A673 (cell line): ENCODE measurements around the gene VPS26B. TPM values are rescaled to one million over a fixed set of nuclear protein-coding genes. Genes with fewer than 3 reads are reported as not detected.

ENCODE experiments used
- BruUV-seq: library from RNA; stranded (reverse); fragments of 400-500 nt; replicated peaks from 2 replicates; lab custom pipeline; 2021; lab: Mats Ljungman, UMichigan
- CTCF ChIA-PET: fragments of 300-600 bp; sonication (Branson Sonifier 250); formaldehyde crosslinking; loops from one replicate; lab custom pipeline; 2022; ENCODE audit warnings: antibody characterized with exemption; lab: Charles Lee
- POLR2A ChIA-PET: fragments of 300-600 bp; sonication (Branson Sonifier 250); formaldehyde crosslinking; loops from one replicate; lab custom pipeline; 2022; ENCODE audit warnings: antibody characterized with exemption; ENCODE audit not compliant: low non-redundant PET; lab: Charles Lee
- DNase-seq: peaks from one replicate; pipeline ENCODE4 v3.0.0-alpha.2; 2015; ENCODE audit warnings: low spot score
- H3K27ac ChIP-seq: fragments of 200-600 bp; sonication (generic); 2 replicates; pipeline ENCODE4 v1.5.1; 2016; ENCODE audit warnings: mixed run types, low read depth, mild to moderate bottlenecking, mixed read lengths, antibody characterized with exemption, low read length; ENCODE audit not compliant: poor library complexity, severe bottlenecking
- H3K27me3 ChIP-seq: fragments of 200-600 bp; sonication (generic); replicated peaks from 2 replicates; pipeline ENCODE4 v1.6.1; 2017; ENCODE audit warnings: mixed run types, low read depth, mild to moderate bottlenecking, mixed read lengths, antibody characterized with exemption, low read length; ENCODE audit not compliant: insufficient read depth, poor library complexity
- H3K36me3 ChIP-seq: fragments of 200-600 bp; sonication (generic); 2 replicates; pipeline ENCODE4 v1.6.1; 2016; ENCODE audit warnings: mixed run types, mild to moderate bottlenecking, mixed read lengths, antibody characterized with exemption, low read length; ENCODE audit not compliant: insufficient read depth, poor library complexity, severe bottlenecking
- H3K4me1 ChIP-seq: fragments of 200-600 bp; sonication (generic); 2 replicates; pipeline ENCODE4 v1.6.1; 2017; ENCODE audit warnings: mixed run types, mild to moderate bottlenecking, mixed read lengths, antibody characterized with exemption, low read length; ENCODE audit not compliant: insufficient read depth, poor library complexity, severe bottlenecking
- H3K4me3 ChIP-seq: fragments of 200-600 bp; sonication (generic); 2 replicates; pipeline ENCODE4 v1.5.1; 2016; ENCODE audit warnings: low read depth, mixed run types, mild to moderate bottlenecking, mixed read lengths, low read length; ENCODE audit not compliant: poor library complexity, severe bottlenecking
- H3K9me3 ChIP-seq: fragments of 200-600 bp; sonication (generic); 2 replicates; pipeline ENCODE4 v1.6.1; 2016; ENCODE audit warnings: mixed run types, low read depth, mild to moderate bottlenecking, mixed read lengths, antibody characterized with exemption, low read length; ENCODE audit not compliant: poor library complexity, severe bottlenecking
- EZH2 ChIP-seq: fragments of 200-600 bp; sonication (generic); IDR thresholded peaks from 2 replicates; pipeline ENCODE4 v1.6.1; 2017; ENCODE audit warnings: borderline replicate concordance, low read depth, mild to moderate bottlenecking, mixed read lengths, antibody characterized with exemption, low read length; ENCODE audit not compliant: poor library complexity, severe bottlenecking
- intact Hi-C: fragments of 100-400 bp; cut with micrococcal nuclease; formaldehyde crosslinking; loops from one replicate; pipeline ENCODE4 v1.10.0; 2022; ENCODE audit not compliant: unreplicated experiment
- total RNA-seq: library from RNA; stranded (reverse); gene quantifications from 2 replicates; pipeline ENCODE4 v1.2.3, GENCODE V29; 2021
- TF ChIP-seq, protein P1 (sequence below): fragments of 300-800, 200-600 bp; sonication (generic); conservative IDR thresholded peaks from 2 replicates; pipeline ENCODE4 v1.5.1; 2017; ENCODE audit warnings: low read depth, mild to moderate bottlenecking, antibody characterized with exemption, low read length, moderate library complexity, mixed read lengths

VPS26B gene
- total RNA-seq, 1 experiment from 2014 or later, result 51.3 TPM

DNA sequence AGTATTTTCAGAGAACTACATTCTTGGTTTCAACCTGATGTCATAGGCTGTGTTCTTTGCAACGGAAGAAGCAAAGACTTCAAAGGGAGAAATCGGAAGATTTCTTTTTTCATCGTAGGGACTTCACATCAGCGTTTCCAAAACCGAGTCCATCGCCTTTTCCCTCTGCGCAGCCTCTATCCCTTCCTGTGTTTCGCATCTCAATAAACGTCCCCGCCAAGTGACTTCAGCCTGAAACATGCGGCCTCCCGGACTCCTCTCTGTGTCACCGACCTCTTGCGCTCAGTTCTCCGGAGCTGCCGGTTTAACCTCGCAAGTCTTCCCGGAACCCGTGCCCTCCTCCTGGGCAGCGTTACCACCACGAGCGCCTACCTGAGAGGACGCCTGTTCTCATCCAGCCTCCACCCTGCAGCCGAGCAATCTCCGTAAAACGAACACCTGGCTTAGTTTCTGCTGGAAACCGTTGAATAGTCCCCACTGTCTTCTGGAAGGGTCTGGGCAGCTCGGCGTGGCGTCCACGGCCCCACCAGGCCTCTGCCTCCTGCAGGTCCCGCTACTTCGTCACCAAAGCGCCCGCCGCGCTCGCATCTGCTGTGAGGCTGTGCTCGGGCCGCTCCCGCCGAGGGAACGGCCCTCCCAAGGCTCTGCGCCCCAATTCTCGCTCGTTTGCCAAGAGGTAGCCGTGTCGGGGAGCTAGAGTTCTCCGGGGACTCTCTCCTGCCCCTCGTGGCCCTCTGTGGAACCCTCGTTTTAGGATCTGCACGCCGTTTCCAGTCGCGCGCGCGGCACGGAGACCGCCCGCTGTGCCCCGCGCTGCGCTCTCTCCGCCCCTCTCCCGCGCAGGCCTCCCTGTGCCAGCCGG is 51.3 kb downstream of the VPS26B start, which contains the start of gene GLB1L3:
Gene GLB1L3 (plus strand): TSS at position 846 of the 862 bp plus-strand sequence. CDS start 362 bp downstream, outside the sequence.
- Histone ChIP-seq H3K9me3 (no peaks in the 10 kb centered on the region), H3K27me3 (peaks cover 90% of the 10 kb centered on the region), H3K36me3 (no peaks in the 10 kb centered on the region), H3K27ac (no peak within 1 kb of the TSS), H3K4me3 (peak within 1 kb of the TSS; percentile 41), H3K4me1 (no peaks in the 10 kb centered on the region)
- no TSS peak for BruUV-seq
- TF ChIP-seq, protein P1, sequence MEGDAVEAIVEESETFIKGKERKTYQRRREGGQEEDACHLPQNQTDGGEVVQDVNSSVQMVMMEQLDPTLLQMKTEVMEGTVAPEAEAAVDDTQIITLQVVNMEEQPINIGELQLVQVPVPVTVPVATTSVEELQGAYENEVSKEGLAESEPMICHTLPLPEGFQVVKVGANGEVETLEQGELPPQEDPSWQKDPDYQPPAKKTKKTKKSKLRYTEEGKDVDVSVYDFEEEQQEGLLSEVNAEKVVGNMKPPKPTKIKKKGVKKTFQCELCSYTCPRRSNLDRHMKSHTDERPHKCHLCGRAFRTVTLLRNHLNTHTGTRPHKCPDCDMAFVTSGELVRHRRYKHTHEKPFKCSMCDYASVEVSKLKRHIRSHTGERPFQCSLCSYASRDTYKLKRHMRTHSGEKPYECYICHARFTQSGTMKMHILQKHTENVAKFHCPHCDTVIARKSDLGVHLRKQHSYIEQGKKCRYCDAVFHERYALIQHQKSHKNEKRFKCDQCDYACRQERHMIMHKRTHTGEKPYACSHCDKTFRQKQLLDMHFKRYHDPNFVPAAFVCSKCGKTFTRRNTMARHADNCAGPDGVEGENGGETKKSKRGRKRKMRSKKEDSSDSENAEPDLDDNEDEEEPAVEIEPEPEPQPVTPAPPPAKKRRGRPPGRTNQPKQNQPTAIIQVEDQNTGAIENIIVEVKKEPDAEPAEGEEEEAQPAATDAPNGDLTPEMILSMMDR, result 0 out of 2 replicates have a peak, but pooled peaks have one; percentile 51
- TF ChIP-seq EZH2, result no peak
- peak; percentile 65 for DNase-seq
- CTCF ChIA-PET, result interaction anchor here (0.7 to 1.3 kb wide), 2 partner anchors 9 to 14 kb away, joined by 3 to 7 read pairs; no protein-coding TSS in a partner anchor
- intact Hi-C loops, result no loop called here
- POLR2A ChIA-PET, result interaction anchor here (0.6 kb wide), 1 partner anchor 11 kb away, joined by 3 read pairs; no protein-coding TSS in a partner anchor

DNA sequence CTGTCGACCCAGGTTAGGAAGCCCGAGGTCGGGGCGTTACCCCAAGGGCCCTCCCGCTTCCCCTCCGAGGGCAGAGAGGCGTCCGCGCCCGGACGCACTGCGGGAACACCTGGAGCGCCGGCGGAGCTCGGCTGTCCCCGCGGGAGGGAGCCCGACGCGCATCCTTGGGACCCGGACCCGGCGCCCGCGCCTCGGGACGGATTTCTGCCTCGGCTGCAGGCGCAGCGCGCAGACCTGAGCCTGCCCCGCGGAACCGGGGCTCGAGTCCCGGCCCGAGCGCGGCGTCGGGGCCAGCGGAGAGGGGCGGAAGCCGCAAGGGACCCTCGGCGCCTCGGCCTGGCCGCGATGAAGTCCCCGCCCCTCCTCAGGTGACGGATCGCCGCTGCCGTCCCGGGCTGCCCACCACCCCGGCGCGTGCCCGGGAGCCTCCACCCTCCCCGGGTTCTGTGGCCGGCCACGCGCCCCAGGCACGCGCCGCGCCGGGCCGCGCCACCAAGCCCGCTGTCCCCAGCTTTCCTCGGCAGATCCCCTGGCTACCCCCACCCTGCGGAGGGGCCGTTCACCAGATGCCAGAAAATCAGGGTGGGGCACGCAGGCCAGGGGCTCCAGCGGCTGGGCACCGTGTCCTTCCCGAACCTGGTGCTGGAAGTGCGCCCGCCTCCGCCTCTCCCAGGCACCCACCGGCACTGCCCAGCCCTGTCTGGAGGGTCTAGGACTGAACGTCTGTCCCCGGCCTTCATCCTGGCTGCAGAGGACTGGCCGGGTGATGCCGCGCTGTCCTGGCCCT is 52.1 kb downstream of the VPS26B start:
- Histone ChIP-seq H3K9me3 (no peaks in the 10 kb centered on the region), H3K27me3 (peaks cover 94% of the 10 kb centered on the region), H3K4me1 (no peaks in the 10 kb centered on the region), H3K4me3 (peak overlapping the region; percentile 41), H3K36me3 (no peaks in the 10 kb centered on the region), H3K27ac (no peak overlapping the region)
- DNase-seq, result no peak
- POLR2A ChIA-PET, result no interaction called here
- TF ChIP-seq, protein P1, result no peak
- TF ChIP-seq EZH2, result peak; percentile 88
- CTCF ChIA-PET, result interaction anchor here (1.3 kb wide), 1 partner anchor 9 kb away, joined by 3 read pairs; no protein-coding TSS in a partner anchor
- intact Hi-C loops, result no loop called here
- BruUV-seq, result no TSS peak

DNA sequence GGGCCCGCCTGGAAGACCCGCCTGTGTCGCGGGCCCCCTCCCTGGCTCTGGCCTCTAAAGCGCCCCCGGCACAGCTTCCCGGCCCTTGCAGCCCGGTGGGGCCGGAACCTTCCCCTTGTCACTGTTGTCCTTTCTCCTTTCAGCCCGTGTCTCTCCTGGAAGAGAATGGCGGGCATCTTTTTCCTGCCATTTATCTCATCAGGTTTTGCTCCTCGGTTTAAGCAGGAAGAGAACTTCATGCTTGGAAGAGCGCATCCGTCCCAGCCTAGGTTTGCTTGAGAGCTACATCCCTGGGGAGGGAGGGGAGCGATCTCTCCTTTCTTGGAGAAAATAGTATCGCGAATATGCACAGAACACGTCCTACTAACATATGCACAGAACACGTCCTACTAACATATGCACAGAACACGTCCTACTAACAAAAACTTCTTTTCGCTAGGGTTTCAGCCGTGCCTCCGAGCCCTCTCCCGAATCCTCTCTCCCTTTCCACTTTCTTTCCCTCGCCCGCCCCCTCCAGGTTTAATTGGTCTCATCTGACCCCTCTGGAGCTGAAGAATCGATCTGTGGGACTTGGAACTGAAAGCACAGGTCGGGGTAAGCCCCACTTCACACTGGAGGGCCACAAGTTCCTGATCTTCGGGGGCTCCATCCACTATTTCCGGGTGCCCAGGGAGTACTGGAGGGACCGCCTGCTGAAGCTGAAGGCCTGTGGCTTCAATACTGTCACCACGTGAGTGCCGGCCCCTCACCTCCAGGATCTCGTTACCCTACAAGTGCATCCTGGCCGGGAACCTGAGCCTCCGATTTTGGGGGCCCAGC is 52.9 kb downstream of the VPS26B start:
- no peaks in the 10 kb centered on the region for H3K36me3 ChIP-seq
- TF ChIP-seq EZH2, result no peak
- TF ChIP-seq, protein P1, result no peak
- H3K9me3 ChIP-seq, result no peaks in the 10 kb centered on the region
- ChIA-PET POLR2A (no interaction called here), CTCF (no interaction called here)
- H3K4me3 ChIP-seq, result no peak overlapping the region
- no peak for DNase-seq
- H3K4me1 ChIP-seq, result no peaks in the 10 kb centered on the region
- intact Hi-C loops, result no loop called here
- no peak overlapping the region for H3K27ac ChIP-seq
- no TSS peak for BruUV-seq
- peaks cover 88% of the 10 kb centered on the region for H3K27me3 ChIP-seq
